ENCODE measurements around the gene DNALI1. TPM values are rescaled to one million over a fixed set of nuclear protein-coding genes. Genes with fewer than 3 reads are reported as not detected.

Gene DNALI1
- total and polyA plus RNA-seq, 2 of the 8 experiments (the other 6 are each of a cell fraction or from before 2014, with no cell fraction given), result 8.9 to 11.3 TPM

DNA sequence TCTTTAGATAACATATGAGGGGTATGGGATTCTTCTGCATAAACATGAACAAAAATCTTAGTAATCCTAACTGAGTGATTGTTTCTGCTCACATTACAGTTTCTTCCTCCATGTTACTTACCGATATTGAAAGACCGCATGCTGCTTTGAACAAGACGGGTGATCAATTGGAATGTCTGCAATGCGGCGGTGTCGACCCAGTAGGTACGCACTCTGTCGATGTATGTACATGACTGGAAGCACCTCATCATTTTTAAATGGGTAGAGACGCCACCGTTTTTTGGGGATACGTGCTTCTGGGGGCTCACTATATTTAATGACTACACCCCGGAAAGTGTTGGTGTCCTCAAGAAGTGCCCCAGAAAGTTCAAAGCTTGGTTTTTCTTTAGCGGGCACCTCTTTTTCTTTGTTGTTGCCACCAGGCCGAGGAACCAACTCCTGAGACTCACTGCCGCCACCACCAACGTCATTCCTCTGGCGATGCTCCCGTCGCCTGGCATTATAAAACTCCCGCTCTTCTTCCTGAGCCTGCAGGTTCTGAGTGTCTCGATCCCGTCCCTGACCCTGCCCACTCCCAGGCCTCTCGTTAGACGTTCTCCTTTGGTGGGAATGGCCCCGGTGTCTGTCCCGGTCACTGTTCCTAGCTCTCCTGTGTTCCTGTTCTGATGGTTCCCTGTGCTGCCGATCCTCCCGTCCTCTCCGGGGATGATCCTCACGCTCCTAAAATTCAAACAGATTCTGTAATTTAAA is 16.5 kb upstream of the DNALI1 start:
- H3K4me1 ChIP-seq (replicated peaks in 1 of 4; ENCODE audit: control insufficient read depth in 3 of 4, insufficient read depth in 4 of 4, low read length in 3 of 4), result no peaks in the 10 kb centered on the region
- H3K4me3 ChIP-seq (ENCODE audit: extremely low read depth in 1 of 4, insufficient read depth in 2 of 4, low read depth in 3 of 4, low read length in 4 of 4), result no peak overlapping the region
- no peak overlapping the region for H3K9ac ChIP-seq (replicated peaks in 1 of 4; ENCODE audit: extremely low read depth in 1 of 4, low read depth in 3 of 4, low read length in 3 of 4)
- H2AK5ac ChIP-seq (ENCODE audit: low read depth, low read length), result no peak overlapping the region
- H2BK5ac ChIP-seq (ENCODE audit: low read depth, low read length), result no peak overlapping the region
- no peak for DNase-seq (ENCODE audit: low read depth in 1 of 2, low spot score in 2 of 2)
- no peak for FAIRE-seq
- no peak overlapping the region for H3K27ac ChIP-seq (ENCODE audit: low read depth, low read length)
- no peak overlapping the region for H2BK12ac ChIP-seq (ENCODE audit: low read depth, low read length)
- no peaks in the 10 kb centered on the region for H3K23me2 ChIP-seq (ENCODE audit: low read depth, low read length)
- H3K4ac ChIP-seq (replicated peaks; ENCODE audit: insufficient read length, low read depth, low read length), result no peak overlapping the region
- no peak overlapping the region for H2BK120ac ChIP-seq (replicated peaks; ENCODE audit: low read depth, low read length)
- no peak overlapping the region for H4K5ac ChIP-seq (ENCODE audit: insufficient read length, low read depth, low read length)
- no peak overlapping the region for H3K14ac ChIP-seq (ENCODE audit: insufficient read length)
- H3K56ac ChIP-seq (replicated peaks; ENCODE audit: insufficient read length, low read depth, low read length), result no peak overlapping the region
- H3K36me3 ChIP-seq (ENCODE audit: control insufficient read depth in 2 of 4, insufficient read depth in 4 of 4, low read length in 3 of 4), result peaks cover 8 to 53% (median 31%) of the 10 kb centered on the region in 4 experiments
- H3K27me3 ChIP-seq (replicated peaks in 1 of 4; ENCODE audit: control insufficient read depth in 3 of 4, extremely low read depth in 1 of 4, insufficient read depth in 3 of 4, low read length in 3 of 4), result no peaks in the 10 kb centered on the region
- H3K18ac ChIP-seq (ENCODE audit: extremely low read depth, low read length), result no peak overlapping the region
- POLR2A ChIA-PET (ENCODE audit: partially characterized antibody), result interaction anchor here (0.5 to 0.7 kb wide), 2 partner anchors 15 to 17 kb away, joined by 3 read pairs; partner anchors contain the start of gene DNALI1
- H4K8ac ChIP-seq (ENCODE audit: extremely low read depth, insufficient read depth, low read length), result peak overlapping the region; percentile 51; the same call in 1 of the 2 replicates
- H3K9me3 ChIP-seq (ENCODE audit: insufficient read depth in 2 of 2, low read depth in 1 of 2, low read length in 1 of 2), result no peaks in the 10 kb centered on the region
- WGBS, 2 experiments (ENCODE audit: extremely low coverage in 1 of 2, insufficient coverage in 1 of 2, insufficient read length in 1 of 2, insufficient replicate concordance in 2 of 2, low coverage in 1 of 2, low lambda C conversion rate in 2 of 2, missing lambda C conversion rate in 1 of 2), result 95% methylated on average over 30 of the region's 30 CpGs; no CpG with 5 or more reads in 1 of the 2 experiments
- TF ChIP-seq CBX5 (IDR thresholded peaks at IDR 0.05; ENCODE audit: low read depth, low read length) (no peak), BACH1 (IDR thresholded peaks at IDR 0.05; ENCODE audit: low read length) (no peak)
- TF ChIP-seq, protein P1, sequence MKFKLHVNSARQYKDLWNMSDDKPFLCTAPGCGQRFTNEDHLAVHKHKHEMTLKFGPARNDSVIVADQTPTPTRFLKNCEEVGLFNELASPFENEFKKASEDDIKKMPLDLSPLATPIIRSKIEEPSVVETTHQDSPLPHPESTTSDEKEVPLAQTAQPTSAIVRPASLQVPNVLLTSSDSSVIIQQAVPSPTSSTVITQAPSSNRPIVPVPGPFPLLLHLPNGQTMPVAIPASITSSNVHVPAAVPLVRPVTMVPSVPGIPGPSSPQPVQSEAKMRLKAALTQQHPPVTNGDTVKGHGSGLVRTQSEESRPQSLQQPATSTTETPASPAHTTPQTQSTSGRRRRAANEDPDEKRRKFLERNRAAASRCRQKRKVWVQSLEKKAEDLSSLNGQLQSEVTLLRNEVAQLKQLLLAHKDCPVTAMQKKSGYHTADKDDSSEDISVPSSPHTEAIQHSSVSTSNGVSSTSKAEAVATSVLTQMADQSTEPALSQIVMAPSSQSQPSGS (IDR thresholded peaks at IDR 0.05; ENCODE audit: low read length), result no peak
- H3K79me2 ChIP-seq (ENCODE audit: control insufficient read depth in 1 of 2, insufficient read depth in 2 of 2, low read length in 2 of 2), result no peaks in the 10 kb centered on the region
- no peak overlapping the region for H3K23ac ChIP-seq (ENCODE audit: insufficient read length)
- CTCF ChIA-PET (ENCODE audit: partially characterized antibody), result interaction anchor here (0.9 kb wide), 1 partner anchor 27 kb away, joined by 3 read pairs; no protein-coding TSS in a partner anchor
- H2BK15ac ChIP-seq (ENCODE audit: low read length), result no peak overlapping the region
- H4K91ac ChIP-seq (replicated peaks; ENCODE audit: insufficient read length, low read length), result no peak overlapping the region
- no peak overlapping the region for H2AFZ ChIP-seq (ENCODE audit: low read length)
- no peak overlapping the region for H2BK20ac ChIP-seq (ENCODE audit: low read length)
- H4K20me1 ChIP-seq (replicated peaks in 1 of 2; ENCODE audit: control insufficient read depth in 1 of 2, insufficient read depth in 2 of 2, low read length in 2 of 2), result peaks cover 0 to 2% of the 10 kb centered on the region in 2 experiments
- H3K4me2 ChIP-seq (ENCODE audit: insufficient read depth in 1 of 2, low read depth in 2 of 2, low read length in 2 of 2), result no peak overlapping the region
- no peaks in the 10 kb centered on the region for H3K79me1 ChIP-seq (ENCODE audit: low read depth, low read length)
